ENCODE results near the gene UBXN10.

Gene UBXN10

DNA sequence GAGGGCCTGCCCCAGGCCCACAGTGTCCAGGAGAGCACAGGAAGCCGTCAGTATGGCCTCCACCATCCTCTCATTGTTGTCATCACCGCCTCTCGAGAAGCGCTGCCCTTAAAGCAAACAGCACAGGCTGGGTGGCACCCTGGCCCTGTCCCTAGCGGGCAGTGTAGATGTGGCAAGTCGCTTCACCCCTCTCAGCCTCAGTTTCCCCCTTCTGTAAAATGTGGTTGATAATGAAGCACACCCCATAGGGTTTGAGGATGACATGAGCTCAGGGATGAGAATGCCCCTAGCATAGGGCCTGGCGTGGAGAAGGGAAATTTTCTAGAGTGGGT, 33.3 kb upstream of the UBXN10 start:
- DNase-seq = no peak

DNA sequence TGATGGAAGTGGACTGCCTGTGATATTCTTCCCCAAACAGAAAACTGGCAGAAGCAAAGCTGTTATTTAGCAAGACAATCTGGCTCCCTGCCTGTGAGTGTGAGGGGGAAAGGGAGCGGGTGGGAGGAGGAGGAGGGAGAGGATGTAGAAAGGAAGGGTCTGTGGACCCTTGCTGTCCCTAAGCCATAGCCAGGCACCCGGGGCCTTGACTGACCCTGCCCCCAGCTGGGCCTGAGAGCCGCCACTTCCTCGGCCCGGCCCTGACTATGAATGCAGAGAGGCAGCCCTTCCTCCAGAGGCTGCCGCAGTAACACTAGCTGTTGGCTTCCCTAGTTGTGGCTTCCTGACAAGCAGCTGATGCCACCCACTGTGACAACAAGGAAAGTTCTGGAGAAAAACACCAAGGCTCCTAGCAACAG, 32.9 kb upstream of the UBXN10 start:
- no peak for DNase-seq

DNA sequence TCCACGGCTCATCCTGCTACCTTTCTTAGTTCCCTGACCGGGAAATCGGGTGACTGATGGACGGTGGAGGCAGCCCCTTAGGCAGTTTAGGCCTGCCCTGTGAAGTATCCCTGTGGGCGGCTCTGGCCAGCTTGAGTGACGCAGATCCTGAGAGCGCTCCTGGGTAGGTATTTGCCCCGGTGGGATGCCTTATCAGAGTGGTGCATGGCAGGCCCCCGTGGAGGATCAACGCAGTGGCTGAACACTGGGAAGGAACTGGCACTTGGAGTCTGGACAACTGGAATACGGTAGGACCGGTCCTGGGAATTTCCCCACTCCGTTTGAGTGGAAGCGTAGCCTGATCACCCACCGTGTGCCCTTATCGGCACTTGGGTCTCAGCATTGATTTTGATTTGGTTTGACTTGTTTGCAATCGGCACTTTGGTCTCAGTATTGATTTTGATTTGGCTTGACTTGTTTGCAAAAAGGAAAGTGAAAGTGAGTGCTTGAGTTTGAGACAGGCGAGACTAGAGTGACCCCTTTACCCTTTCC, 31.5 kb upstream of the UBXN10 start:
- DNase-seq = no peak

DNA sequence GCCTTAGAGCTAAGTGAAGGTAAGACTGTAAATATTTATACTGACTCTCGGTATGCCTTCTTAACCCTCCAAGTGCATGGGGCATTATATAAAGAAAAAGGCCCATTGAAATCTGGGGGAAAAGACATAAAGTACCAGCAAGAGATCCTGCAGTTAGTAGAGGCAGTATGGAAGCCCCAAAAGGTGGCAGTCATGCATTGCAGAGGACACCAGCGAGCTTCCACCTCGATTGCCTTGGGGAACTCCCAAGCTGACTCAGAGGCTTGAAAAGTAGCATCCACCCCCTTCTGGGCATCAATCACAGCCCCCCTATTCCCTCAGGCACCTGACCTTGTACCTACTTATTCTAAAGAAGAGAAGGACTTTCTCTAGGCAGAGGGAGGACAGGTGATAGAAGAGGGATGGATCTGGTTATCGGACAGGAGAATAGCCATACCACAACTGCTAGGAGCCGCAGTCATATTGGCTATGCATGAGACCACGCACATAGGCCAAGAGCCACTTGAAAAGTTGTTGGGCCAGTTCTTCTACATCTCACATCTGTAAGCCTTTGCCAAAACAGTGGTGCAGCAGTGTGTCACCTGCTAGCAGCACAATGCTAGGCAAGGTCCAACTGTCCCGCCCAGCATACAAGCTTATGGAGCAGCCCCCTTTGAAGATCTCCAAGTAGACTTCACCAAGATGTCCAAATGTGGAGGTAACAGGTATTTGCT, 27.4 kb upstream of the UBXN10 start:
- DNase-seq = no peak

DNA sequence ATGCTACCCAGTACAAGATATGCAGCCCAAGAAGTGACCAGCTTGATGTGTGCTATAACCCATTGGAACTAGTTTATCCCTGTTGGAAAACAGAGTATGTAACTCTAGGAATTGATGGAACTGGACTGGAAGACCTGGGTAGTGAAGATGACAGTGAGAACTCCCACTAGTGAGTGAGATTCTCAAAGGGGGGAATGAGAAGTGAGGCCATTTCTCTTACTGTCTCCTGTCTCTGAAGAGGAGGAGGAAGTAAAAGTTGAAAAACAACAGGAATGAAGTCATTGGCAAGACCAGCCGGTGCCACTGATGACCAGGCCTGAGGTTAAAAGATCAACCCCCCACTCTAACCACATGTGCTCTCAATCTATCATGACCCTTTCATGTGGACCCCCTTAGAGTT, 25.9 kb upstream of the UBXN10 start:
- DNase-seq = no peak

DNA sequence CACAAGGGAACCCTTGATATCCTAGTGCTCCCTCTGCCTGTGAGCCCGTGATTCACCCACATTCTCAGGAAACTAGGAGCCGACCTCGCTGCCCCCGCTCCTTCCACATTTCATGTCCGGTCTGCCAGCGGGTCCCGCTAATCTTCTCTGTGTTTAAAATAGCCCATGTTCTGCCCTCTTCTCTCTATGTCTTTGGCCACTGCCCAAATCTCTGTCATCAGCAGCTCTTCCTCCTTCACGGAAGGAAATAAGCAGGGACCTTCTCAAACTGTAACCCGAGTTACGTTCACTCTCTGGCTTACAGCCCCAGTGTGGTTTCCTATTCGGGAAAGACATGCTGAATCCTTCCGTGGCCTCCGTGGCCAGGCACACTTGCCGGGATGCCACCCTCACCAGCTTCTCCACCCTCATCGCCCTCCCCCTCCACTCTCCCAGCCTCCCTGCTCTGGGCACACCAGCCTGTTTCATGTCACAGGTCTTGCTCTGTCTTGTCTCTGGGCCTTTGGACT, 21.1 kb upstream of the UBXN10 start:
- no peak for DNase-seq

DNA sequence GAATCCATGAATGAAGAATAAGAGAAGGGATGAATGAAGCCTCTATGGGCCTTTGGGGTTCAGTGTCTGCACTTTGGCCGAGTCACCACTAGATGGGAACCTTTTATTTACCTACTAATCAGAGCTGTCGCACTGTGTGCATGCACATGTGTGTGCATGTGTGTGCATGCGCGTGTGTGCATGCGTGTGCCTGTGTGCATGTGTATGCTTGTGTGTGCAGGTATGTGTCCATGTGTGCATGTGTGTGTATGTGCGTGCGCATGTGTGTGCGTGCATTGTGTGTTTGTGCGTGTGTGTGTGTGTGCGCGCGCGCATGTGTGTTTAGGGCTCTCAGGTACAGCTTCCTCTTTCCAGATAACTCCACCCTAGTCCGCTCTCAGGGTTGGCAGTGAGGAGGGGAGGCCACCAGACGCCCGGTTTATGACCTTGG, 20.4 kb upstream of the UBXN10 start:
- peak; percentile 61 for DNase-seq

DNA sequence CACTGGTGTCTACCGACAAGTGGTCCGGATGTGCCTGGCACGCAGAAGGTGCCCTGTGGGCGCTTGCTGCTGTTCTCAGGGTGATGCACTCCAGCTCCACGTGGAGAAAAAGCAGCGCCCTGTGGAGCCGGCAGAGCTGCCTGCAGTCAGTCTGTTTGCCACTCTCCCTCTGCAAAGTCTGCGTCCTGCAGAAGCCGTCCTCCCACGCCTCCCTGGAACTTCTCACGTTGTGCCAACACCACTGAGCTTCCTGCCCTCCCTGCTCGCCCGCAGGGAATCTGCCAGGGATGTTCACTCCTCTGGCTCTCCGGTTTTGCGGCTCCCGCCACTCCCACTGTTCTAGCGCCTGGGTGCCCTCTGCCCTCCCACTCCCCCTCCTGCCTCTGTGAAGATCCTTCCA, 19.8 kb upstream of the UBXN10 start:
- DNase-seq = no peak

DNA sequence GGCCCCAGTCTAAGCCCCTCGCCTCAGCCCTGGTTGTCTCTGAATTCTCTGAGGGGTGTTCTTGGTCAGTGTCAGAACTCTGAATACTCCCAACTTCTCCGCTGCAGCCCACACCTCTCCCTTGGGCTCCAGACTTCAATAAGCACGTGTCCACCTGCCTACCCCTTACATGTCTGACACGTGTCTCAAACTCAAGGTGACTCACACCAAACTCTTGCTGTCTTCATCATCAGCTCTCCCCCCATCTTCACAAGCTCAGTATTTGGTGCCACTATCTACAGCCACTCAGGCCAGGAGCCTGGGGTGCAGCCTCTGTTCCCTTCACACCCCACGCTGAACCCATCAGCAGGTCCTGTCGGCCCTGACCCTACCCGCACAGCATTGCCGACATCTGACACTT, 18.8 kb upstream of the UBXN10 start:
- no peak for DNase-seq

DNA sequence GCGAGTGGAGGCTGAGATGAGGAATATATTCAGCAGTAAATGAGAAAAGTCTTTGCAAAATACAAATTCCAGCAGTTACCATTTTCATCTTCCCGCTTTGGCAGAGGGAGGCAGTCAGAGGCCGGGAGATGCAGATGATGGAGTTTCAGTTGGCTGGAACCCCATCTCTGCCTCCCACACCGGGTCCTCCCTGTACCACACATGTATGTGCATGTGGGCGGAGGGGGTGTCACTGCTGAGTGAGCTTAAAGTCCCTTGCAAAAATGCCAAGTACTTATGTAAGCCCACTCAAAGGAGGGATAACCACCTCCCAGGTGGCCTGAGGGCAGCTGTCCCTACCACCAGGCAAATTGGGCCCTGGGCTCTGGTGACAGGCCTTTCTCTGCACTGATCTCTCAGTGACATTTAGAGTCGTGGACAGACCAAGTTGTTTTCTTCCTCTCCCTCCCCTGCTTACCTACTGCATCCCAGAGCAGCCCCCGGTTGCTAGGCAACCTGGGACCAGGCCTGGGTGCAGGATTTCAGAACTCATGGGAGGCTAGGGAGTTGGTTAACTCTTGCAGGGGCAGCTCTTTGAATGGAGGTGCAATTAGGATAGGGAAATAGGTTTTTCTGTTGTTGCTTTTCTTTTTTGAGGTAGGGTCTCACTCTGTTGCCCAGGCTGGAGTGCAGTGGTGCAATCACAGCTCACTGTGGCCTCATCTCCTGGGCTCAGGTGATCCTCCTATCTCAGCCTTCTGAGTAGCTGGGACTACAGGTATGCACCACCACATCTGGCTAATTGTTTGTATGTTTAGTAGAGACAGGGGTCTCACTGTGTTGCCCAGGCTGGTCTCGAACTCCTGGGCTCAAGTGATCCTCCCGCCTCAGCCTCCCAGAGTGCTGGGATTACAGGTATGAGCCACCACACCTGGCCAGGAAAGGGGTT, 17.1 kb upstream of the UBXN10 start:
- no peak for DNase-seq

DNA sequence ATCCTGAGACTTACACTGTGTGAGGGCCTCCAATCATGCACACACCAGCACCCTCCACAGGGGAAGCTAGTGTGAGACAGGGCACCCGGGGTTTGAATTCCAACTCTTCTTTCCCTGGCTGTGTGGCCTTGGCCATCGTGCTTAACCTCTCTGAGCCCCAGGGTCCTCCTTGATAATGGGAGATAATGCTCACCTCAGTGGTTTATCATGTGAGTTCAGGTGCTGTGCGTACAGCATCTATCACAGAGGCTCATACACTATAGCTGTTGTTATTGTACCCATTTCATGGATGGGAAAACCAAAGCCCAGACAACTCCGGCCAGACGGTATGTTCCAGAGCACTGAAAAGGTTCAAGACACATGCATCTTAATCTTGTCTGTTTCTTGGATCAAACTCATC, 16.0 kb upstream of the UBXN10 start:
- no peak for DNase-seq

DNA sequence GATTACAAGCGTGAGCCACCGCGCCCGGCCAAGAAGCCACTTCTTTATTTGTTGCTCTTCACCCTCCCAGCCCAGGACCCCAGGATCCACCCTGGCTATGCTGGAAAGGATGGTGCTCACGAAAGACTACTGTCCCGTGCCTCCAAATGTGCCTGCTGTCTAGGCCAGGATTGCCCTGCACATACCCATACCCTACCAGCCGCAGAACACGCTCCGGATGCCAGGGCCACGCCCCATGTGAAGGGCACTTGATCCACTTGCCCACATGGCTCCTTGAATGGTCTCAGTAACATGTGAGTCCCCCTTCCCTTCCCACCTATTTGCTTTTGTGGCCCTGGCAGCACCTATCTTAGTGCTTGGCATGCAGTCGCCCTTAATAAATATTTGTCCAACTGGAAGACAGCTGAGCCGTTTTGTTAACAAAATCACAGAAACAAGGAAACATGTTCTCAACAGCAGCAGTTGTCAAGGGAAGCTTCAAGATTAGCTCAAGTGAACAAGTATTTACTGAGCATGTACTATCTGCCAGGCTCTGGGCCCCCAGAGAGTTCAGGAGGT, 13.8 kb upstream of the UBXN10 start:
- no peak for DNase-seq

DNA sequence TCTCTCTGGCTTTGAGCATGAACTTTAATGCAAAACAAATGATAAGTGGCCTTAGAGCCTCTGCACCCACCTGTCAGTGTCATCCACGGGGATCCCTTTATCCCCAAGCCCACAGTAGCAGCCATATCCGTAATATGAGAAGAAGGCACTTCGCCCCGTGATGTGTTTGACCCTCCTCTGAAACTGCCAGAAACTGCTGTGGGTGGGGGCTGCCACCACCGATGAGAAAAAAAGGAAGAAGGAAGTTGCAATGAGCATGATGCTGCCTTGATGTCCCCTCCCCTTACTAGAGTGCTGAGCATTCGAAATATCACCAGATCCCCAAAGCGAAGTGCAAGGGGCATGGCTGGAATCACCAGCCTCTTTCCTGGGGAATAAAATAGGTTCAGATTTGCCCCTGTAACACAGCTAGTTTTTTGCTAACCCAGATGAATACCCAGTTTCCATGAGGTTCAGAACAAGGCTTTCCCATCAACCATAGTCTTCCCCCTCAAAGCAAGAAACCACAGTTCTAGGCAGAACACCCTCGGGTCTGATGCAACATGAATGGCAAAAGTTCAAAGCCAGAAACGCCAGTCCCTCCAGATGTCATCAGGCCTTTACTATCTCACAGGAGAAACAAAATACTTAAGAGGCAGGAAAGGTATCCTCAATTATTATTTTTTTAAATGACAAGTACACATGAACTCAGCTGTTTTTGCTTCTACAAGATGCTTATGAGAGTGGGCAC, 10.8 kb upstream of the UBXN10 start:
- no peak for DNase-seq

DNA sequence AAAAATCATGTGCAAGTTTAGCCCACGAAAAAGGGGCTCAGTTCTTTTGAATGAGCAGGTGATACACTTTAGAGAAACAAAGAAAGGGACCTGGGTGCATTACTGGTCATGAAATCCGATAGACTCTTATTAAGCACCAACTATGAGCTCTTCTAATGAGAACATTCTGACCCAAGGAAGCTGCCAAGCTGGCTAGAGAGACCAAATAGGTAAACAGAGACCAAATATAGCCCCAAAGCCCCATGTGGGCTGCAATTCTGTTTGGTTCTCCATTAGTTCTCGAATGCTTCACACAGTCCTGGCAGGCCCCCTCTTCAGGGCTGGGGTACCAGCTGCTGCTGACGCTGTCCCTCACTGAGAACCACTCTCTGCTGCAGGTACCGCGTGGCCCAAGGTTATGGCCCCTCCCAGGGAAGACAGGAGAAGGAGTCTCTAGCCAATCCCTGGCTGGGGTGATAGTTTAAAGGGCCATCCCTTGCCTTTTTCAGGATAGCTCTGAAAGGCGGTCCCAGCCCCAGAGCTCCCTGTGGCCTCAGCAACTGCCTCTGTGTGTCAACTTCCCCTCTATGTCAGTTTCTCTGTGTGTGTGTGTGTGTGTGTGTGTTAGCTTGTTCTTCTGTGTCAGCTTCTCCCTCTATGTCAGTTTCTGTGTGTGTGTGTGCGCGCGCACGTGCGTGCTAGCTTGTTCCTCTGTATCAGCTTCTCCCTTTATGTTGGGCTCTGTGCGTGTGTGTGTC, 7.1 kb upstream of the UBXN10 start:
- DNase-seq = no peak

DNA sequence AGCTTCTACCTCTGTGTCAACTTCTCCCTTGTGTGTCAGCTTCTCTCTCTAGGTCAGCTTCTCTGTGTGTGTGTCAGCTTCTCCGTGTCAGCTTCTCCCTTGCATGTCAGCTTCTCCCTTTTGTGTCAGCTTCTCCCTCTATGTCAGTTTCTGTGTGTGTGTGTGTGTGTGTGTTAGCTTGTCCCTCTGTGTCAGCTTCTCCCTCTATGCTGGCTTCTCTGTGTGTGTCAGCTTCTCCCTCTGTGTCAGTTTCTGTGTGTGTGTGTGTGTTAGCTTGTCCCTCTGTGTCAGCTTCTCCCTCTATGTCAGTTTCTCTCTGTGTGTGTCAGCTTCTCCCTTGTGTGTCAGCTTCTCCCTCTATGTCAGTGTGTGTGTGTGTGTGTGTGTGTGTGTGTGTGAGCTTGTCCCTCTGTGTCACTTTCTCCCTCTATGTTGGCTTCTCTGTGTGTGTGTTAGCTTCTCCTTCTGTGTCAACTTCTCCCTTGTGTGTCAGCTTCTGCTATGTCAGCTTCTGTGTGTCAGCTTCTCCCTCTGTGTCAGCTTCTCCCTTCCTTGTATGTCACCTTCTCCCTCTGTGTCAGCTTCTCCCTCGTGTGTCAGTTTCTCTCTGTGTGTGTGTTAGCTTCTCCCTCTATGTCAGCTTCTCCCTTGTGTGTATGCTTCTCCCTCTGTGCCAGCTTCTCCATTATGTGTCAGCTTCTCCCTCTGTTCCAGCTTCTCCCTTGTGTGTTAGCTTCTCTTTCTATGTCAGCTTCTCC, 6.3 kb upstream of the UBXN10 start:
- DNase-seq = no peak

DNA sequence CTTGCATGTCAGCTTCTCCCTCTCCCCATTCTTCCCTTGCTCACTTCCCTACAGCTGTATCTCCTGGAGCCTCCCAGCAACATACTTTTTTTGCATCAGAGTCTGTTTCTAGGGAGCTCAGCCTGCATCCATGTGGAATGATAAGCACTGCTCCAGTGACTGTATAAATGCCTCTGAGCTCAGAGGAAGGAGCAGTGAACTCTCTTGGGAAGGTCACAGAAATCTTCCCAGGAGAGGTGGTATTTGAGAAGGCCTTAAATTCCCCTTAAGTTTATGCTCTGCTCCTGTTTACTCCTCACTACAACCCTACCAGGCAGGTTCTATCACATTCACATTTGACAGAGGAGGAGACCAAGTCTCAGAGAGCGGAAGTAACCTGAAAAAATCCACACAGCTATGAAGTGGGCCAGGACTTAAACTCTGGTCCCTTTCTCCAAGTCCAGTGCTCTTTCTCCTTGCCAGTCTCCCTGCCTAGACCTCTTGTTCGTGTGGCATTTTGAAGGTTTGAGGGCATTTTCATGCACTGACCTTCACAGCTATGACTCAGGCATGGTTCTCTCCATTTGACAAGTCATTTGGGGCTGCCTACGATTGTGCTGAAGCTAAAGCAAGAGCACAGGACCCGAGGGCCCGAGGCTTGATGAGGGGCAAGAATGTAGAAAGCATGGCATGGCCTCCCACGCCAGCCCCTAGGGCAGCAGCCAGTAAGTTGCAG, 5.6 kb upstream of the UBXN10 start:
- DNase-seq = no peak

DNA sequence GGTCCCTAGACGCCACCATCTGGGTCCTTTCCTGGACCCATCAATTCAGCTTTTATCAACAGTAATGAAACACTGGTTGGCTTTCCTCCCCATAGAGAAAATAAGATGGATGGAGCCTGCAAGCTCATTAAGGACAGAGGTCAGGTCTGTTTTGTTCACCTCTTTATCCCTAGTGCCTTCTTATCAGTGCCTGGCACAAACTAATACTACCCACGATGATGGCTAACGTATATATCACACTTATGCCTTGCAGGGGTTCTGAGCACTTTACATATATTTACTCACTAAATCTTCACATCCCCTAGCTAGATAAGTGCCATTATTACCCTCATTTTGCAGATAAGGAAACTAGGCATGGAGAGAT, 5.1 kb upstream of the UBXN10 start:
- DNase-seq = no peak

DNA sequence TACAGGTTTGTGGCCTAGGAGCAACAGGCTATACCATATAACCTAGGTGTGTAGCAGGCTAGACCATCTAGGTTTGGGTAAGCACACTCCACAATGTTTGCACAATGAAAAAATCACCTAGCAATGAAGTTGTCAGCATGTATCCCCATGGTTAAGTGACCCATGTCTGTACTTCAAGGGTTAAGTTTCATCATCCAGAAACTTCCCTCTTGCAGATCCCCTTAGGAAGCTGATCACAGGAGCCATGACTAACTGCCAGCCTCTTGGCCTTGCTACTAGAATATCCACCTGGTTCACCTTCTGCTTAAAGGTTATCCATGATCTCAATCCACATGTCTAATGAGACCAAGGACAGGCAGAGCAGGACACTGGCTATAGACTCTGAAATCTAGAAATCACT, 3.5 kb upstream of the UBXN10 start:
- no peak for DNase-seq

DNA sequence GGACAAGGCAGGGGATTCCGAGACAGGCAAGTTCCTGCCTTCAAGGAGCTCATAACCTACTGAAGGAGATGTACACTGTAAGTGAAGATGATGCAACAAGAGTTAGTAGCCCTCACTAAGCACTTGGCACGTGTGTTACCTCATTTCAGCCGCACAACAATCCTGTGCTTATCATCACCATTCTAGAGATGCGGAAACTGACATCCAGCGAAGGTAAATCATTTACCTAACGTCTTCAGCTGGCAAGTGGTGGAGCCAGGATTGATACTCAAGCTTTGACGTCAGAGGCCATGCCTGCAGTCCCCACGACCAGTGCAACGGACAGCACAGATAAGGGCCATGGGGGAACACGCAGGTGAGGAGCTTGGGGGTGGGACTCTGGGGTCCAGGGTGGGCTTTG, 2.9 kb upstream of the UBXN10 start:
- no peak for DNase-seq

DNA sequence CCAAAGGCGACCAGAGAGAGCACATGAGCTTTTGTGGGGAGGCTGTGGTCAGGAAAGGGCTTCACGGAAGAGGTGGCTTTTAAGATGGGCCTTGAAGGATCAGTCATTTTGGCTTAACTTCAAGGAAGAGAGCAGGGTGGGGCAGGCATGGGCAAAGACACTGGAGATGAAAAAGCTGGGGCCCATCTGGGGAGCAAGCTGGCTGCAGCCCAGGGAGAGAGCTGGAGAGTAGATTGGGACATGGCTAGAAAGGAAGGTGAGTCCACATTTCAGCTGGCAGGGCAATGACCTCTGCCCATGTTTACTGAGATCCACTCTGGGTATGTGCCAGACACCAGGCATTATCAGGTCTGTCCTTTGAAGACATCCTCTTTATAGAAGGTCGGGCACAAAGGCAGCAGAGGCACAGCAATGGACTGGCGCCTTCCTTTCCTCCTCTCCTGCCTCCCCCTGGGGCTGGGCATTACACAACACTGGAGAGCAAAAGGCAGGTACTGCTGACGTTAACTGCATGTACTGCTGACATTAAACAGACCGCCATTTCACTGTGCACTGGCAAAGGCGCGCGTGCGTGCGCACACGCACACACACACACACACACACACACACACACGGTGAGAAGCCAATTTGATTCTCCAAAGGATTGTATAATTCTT, 2.2 kb upstream of the UBXN10 start:
- peak; percentile 31 for DNase-seq

Measured in hematopoietic multipotent progenitor cell treated with erythropoietin and hydrocortisone succinate and interleukin-3 and kit ligand, for 4 days (in vitro differentiated cells).